ENCODE results near the gene ADM2.

Gene ADM2

DNA sequence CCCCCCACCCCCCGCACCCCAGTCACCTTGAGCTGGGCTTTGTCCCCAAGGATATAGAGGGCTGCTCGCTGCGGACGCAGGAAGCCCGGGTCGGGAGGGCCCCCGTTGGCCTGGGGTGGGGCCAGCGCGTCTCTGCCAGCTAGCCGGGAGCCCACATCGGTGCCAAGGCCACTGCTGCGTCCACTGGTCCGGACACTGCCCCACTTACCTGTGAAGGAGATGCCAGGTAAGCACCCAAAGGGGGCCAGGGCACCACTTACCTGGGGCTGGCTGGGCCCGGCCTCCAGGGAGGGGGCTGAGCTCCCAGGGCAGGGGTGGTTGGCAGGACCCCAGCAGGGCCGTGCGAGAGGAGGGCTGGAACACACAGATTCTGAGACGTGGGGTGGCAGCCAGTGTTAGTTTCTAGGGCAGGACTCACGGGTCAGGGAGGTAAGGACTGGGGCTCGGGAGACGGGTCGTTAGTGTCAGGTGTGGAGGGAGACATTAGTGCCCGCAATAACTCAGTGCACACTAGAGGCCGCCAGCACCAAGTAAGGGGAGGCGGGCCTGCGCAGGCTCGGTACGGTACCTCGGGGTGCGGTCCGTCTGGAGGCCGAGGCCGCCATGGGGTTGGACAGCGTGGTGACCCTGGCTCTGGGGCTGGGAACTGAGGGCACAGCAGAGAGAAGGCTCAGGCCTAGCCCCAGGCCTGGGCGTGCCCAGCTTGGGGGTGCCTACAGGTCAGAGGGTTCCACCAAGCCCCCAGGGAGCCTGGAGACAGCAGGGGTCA is 24.7 kb upstream of the ADM2 start:
- Mint-ChIP-seq H3K36me3 (peaks cover 2% of the 10 kb centered on the region), H3K4me3 (no peak overlapping the region), H3K27me3 (no peaks in the 10 kb centered on the region), H3K9me3 (ENCODE audit: low read depth) (no peaks in the 10 kb centered on the region), H3K4me1 (ENCODE audit: low read depth) (peaks cover 9% of the 10 kb centered on the region), H3K27ac (peak overlapping the region; percentile 17)

DNA sequence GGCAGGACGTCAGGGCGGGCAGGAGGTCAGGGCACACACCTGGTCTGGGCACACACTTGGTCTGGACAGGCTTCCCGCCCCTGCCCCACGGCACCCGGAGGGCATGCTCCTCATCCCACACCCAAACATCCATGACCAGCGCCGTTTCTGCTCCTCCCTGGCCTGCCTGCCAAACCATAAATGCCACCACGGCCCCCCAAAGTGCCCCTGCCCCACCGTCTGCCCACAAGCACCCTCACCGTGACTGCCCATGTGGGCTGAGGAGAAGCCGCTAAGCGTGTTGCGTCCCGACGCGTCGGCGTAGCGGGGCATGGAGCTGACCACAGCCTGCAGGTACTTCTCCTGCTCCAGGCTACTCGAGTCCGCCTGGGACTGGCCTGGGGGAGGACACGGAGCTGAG is 22.3 kb upstream of the ADM2 start:
- H3K36me3 Mint-ChIP-seq = no peaks in the 10 kb centered on the region
- H3K27ac Mint-ChIP-seq = no peak overlapping the region
- H3K9me3 Mint-ChIP-seq (ENCODE audit: low read depth) = no peaks in the 10 kb centered on the region
- H3K4me3 Mint-ChIP-seq = no peak overlapping the region
- H3K4me1 Mint-ChIP-seq (ENCODE audit: low read depth) = peaks cover 2% of the 10 kb centered on the region
- H3K27me3 Mint-ChIP-seq = no peaks in the 10 kb centered on the region

DNA sequence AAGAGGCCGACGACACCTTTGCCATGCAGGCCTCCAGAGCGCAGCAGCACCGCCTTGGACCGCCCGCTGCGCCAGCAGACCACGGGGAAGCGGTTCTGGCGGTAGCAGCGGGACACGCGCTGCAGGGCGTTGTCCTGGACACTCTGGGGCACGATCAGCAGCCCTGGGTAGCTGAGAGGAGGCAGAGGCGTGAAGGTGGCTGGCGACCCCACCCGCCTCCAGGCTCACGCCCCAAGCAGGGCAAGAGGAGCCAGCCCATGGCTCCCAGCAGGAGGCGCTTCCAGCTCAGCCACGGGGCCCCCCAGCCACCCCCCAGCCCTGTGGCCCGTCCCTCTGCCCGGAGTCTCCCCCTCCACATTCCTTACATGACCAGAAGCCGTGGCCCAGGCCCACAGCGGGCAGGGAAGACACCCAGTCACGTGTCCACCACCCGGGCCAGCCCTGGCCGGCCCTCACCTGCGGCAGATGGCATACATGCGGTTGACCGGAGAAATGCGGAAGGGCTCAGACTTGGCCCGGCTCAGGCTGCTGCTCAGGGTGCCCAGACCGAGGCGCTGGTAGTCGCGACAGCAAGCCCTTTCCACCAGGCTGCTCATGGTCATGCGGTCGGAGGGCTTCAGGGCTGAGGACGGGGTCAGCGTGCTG is 21.7 kb upstream of the ADM2 start:
- Mint-ChIP-seq H3K9me3 (ENCODE audit: low read depth) (no peaks in the 10 kb centered on the region), H3K27ac (no peak overlapping the region), H3K27me3 (no peaks in the 10 kb centered on the region), H3K4me1 (ENCODE audit: low read depth) (peaks cover 2% of the 10 kb centered on the region), H3K4me3 (no peak overlapping the region), H3K36me3 (no peaks in the 10 kb centered on the region)

DNA sequence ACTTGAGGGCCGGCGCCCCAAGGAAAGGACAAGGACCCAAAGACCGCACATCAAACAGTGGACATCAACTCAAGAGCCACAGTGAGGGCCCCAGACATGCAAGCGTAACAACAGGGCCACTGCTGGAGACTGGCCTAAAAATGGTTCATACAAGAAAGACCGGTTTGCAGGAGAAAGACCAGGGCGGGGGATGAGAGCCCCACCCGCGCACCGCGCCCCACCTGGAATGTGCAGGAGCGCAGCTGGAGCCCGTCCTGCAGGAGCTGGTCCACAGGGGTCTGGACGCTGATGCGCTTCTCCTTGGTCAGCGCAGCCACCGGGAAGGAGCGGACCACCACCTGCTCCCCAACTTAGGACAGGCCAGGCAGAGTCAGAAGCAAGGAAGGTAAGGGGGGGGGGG is 20.4 kb upstream of the ADM2 start:
- Mint-ChIP-seq H3K9me3 (ENCODE audit: low read depth) (no peaks in the 10 kb centered on the region), H3K4me1 (ENCODE audit: low read depth) (peaks cover 2% of the 10 kb centered on the region), H3K27ac (no peak overlapping the region), H3K27me3 (no peaks in the 10 kb centered on the region), H3K36me3 (no peaks in the 10 kb centered on the region), H3K4me3 (no peak overlapping the region)

DNA sequence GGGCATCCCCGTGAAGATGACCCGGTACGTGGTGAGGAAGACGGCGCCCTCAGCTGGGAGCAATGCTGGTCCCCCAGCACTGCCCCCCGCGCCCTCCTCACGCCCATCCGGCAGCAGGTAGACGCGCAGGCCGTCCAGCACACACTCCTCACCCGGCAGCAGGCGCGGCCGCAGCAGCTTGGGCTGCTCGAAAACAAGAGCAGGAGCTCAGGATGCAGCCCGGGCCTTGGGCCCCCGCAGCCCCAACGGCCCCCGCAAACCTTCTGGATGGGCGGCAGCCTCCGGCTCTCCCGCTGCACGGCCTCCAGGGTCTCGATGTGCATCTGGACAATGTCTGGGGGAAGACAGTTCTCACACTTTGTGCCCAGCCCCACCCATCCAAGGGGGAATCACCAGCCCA is 19.8 kb upstream of the ADM2 start:
- Mint-ChIP-seq H3K27me3 (no peaks in the 10 kb centered on the region), H3K36me3 (no peaks in the 10 kb centered on the region), H3K27ac (no peak overlapping the region), H3K4me1 (ENCODE audit: low read depth) (peaks cover 5% of the 10 kb centered on the region), H3K9me3 (ENCODE audit: low read depth) (no peaks in the 10 kb centered on the region), H3K4me3 (no peak overlapping the region)

DNA sequence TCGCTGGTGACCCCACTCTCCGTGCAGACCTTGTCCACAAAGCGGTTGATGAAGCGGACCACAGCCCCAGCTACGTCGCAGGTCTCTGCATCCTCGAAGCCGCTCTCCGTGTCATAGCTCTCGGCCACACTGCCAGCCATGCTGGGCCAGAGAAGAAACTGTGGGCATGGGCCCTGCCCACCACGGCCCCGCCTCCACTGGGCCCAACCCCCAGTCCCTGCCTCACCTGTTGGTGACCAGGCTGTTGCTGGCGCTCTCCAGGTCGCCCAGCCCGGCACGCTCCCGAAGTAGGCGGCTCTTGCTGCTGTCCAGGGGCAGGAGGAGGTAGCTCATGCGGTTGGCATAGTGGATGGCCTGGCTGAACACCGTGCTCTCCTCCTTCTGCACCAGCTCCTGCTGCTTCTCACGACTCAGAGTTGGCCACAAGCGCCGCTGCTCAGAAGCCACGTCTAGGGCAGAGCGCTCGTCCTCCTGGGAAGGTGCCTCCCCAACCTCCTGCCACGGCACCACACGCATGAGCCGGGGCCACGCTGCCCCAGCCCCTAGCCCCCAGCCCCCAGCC is 19.3 kb upstream of the ADM2 start:
- Mint-ChIP-seq H3K4me1 (ENCODE audit: low read depth) (peaks cover 10% of the 10 kb centered on the region), H3K27ac (no peak overlapping the region), H3K27me3 (no peaks in the 10 kb centered on the region), H3K9me3 (ENCODE audit: low read depth) (no peaks in the 10 kb centered on the region), H3K36me3 (peaks cover 4% of the 10 kb centered on the region), H3K4me3 (no peak overlapping the region)

DNA sequence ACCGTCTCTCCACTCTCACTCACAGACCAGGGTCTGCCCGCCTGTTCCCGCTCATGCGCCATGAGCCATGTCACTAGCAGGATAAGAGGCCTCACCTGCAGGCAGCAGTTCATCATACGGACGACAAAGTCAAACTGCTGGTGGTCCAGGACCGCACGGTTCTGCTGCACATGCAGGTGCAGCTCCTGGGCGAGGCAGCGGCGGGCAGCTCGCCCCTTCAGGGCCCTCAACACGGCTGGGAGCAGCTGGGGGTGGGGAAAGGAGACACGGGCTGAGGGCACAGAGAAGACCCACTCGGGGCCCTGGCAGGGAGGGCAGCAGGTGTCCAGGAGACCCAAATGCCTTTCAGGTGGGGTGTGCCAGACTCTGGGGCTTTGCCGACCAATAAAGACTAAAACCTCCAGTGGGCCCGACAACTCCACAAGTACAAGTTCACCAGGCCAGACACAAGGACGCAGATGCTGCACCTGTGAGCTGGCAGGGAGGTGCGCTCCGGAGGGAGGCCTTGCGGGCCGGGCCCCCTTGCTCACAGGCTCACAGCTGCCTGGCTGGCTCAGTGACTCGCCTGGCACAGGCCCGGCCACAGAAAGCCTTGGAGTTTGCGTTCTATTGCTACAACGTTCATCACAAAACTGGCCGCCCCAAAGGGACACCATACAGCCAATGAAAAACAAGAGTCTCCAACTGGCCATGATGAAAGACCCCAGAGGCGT is 18.0 kb upstream of the ADM2 start:
- peaks cover 18% of the 10 kb centered on the region for H3K4me1 Mint-ChIP-seq (ENCODE audit: low read depth)
- peaks cover 4% of the 10 kb centered on the region for H3K36me3 Mint-ChIP-seq
- no peak overlapping the region for H3K27ac Mint-ChIP-seq
- no peaks in the 10 kb centered on the region for H3K27me3 Mint-ChIP-seq
- no peaks in the 10 kb centered on the region for H3K9me3 Mint-ChIP-seq (ENCODE audit: low read depth)
- H3K4me3 Mint-ChIP-seq = no peak overlapping the region

DNA sequence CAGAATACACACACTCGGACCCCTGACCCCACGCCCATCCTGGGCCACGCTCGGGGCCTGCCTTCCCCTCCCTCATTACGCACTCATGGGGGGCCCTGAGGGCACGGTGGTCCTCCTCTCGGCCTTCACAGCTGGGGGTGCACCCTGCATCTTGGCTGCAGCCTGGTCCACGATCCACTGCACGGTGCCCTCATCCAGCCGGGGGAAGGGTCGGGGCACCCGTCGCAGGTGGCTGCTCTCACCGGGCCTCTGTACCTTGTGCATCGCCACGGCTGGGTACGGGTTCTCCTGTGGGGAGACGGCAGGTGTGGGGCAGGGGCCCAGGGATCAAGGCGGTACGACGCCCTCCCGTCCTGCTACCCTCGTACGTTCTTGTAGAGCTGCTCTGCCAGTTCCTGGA is 16.9 kb upstream of the ADM2 start:
- peaks cover 4% of the 10 kb centered on the region for H3K36me3 Mint-ChIP-seq
- H3K4me1 Mint-ChIP-seq (ENCODE audit: low read depth) = peaks cover 26% of the 10 kb centered on the region
- H3K27me3 Mint-ChIP-seq = no peaks in the 10 kb centered on the region
- H3K9me3 Mint-ChIP-seq (ENCODE audit: low read depth) = no peaks in the 10 kb centered on the region
- no peak overlapping the region for H3K4me3 Mint-ChIP-seq
- H3K27ac Mint-ChIP-seq = no peak overlapping the region

DNA sequence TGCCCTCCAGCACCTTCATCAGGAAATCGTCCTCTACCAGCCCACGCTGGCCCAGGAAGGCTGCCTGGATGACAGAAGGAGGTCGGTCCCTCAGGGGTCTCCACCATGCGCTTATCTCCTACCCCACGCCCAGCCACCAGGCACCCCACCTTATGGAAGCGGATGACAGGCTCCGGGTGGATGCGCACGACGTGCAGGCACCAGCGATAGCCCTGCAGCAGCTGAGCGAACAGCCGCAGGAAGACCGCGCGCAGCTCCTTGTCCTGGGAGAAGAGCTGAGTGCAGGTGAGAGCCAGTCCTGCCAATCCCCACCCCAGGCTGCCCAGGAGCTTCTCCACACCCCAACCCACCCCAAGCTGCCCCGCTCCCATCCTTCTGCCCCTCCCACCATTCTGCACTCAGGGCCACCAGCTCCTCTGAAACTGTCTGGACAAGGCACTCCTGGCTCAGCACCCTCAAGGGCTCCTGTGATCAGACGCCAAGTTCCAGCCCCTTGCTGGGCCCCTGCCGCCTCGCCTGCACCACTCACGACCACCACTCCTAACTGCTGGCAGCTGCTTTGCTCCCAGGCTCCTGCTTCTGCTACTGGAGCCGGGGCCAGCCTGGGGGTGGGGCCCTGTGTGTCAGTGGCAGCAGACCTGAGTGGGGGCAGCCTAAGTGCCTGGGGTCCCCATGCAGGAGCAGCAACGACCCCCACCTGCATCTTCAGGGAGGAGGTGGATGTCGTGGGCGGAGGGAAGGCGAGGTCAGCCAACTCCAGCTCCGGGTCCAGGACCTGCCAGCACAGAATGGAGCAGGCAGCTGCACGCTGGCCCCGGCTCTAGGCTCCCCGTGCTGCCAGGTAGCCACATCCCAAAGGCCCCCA is 16.0 kb upstream of the ADM2 start:
- Mint-ChIP-seq H3K27ac (no peak overlapping the region), H3K4me3 (no peak overlapping the region), H3K36me3 (peaks cover 4% of the 10 kb centered on the region), H3K9me3 (ENCODE audit: low read depth) (no peaks in the 10 kb centered on the region), H3K4me1 (ENCODE audit: low read depth) (peaks cover 31% of the 10 kb centered on the region), H3K27me3 (no peaks in the 10 kb centered on the region)

DNA sequence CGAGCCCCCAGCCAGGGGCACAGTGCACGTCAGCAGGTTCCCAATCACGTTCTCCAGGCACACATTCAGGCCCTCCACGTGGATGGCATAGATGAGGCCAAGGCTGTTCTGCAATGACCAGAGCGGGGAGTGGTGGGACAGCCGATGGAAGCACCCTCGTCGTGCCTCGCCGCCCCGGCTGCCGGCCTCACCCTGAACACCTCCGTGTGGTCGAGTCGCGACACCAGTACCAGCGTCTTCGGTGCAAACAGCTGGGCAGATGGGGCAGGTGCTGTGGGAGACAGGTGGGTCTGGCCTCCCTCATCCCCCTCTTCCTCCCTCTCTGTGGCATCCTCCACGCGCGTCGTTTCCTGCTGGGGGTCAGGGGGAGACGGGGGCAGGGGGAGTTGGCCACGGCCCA is 14.0 kb upstream of the ADM2 start:
- H3K4me1 Mint-ChIP-seq (ENCODE audit: low read depth) = peaks cover 50% of the 10 kb centered on the region
- no peaks in the 10 kb centered on the region for H3K27me3 Mint-ChIP-seq
- no peaks in the 10 kb centered on the region for H3K9me3 Mint-ChIP-seq (ENCODE audit: low read depth)
- H3K27ac Mint-ChIP-seq = no peak overlapping the region
- peaks cover 4% of the 10 kb centered on the region for H3K36me3 Mint-ChIP-seq
- H3K4me3 Mint-ChIP-seq = peak overlapping the region; percentile 44

DNA sequence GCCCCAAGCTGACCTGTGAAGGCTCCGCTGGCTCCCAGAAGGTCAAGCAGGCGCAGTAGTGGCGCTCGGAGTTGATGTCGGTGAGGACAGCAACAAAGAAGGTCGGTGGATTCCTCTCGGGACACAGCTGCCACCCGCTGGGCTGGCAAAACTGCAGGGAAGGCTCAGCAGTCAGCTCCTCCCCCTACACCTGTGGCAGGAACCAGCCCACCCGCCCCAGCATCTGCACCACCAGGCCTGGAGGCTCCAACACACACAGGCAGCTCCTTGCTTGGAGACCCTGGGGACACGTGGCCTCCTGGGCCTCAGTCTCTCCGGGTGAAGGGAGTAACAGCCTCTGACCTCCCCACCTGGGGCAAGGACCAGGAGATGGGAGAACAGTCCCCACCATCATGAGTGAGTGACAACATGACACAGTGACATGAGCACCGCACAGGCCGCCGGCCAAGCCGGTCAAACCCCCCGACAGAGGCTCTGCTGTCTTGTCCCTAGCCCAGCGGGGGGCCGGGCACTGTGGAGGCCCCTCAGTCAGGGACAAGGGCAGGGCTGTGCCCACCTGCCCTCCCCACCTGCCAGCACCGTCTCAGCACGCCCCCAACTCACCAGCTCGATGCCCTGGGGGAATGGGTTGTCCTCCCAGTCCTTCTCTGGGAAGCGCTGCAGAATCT is 13.4 kb upstream of the ADM2 start:
- no peak overlapping the region for H3K27ac Mint-ChIP-seq
- H3K4me1 Mint-ChIP-seq (ENCODE audit: low read depth) = peaks cover 55% of the 10 kb centered on the region
- peaks cover 4% of the 10 kb centered on the region for H3K36me3 Mint-ChIP-seq
- H3K4me3 Mint-ChIP-seq = peak overlapping the region; percentile 77
- H3K9me3 Mint-ChIP-seq (ENCODE audit: low read depth) = no peaks in the 10 kb centered on the region
- no peaks in the 10 kb centered on the region for H3K27me3 Mint-ChIP-seq

DNA sequence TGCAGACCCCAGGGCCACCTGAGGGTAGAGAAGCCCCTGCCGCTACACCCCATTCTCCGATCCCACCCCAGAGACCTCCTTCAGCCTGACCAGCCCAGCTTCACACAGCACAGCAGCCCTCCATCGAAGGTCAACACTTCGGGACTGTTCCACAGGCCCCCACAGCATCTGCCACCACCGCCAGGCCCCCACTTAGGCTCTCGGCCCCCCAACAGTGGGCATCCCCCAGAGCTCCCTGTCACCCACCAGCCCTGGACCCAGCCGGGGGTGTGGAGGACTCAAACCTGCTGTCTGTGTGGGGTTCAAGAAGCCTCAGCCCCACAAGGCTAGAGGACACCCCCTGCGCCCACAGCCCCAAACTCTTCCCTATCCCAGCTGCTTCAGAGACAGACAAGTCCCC is 12.7 kb upstream of the ADM2 start:
- Mint-ChIP-seq H3K4me1 (ENCODE audit: low read depth) (peaks cover 62% of the 10 kb centered on the region), H3K9me3 (ENCODE audit: low read depth) (no peaks in the 10 kb centered on the region), H3K4me3 (peak overlapping the region; percentile 77), H3K27ac (peak overlapping the region; percentile 95), H3K36me3 (peaks cover 4% of the 10 kb centered on the region), H3K27me3 (no peaks in the 10 kb centered on the region)

DNA sequence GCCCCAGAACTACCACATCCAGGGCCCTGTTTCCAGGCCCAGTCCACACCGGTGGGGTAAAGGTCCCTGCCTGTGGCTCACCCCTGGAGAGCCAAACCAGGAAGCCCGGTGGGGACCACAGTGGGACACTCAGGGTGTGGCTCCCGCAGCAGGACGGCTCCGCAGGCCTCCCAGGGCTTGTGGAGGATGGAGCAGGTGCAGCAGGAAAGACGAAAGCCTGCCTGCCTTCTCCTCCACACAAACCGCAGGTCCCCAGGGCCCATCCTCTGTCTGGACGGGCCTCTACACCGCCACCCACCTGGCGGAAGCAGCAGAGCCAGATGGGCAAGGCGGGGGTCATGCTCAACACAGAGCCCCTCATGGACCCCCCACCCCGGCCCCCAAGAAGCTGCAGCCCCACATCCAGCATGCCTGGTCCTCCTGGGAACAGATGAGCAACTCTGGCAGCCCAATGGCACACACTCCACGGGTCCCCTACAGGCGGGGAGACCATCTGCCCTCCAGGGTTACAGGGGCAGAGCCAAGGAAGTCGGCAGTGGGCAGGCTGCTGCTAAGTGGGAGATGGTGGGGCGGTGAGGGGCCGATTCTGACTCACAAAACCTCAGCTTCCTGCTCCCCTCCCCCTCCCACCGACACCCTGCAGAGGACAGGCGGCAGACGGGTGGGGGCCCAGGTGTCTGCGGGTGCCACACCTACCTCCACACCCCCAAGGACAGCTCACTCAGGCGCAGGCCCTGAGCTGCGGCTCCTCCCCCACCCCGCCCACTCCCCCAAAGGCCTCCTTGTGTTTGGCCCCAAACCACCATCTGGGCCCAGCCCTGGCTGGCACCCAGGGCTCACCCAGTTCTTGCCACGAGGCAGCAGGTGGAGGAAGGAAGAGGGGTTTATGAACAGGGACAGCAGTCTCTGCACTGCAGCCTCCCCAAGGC is 11.7 kb upstream of the ADM2 start:
- Mint-ChIP-seq H3K9me3 (ENCODE audit: low read depth) (no peaks in the 10 kb centered on the region), H3K27me3 (no peaks in the 10 kb centered on the region), H3K27ac (peak overlapping the region; percentile 95), H3K4me3 (peak overlapping the region; percentile 77), H3K36me3 (peaks cover 4% of the 10 kb centered on the region), H3K4me1 (ENCODE audit: low read depth) (peaks cover 68% of the 10 kb centered on the region)
